ENCODE results near the gene IP6K3.
A peak's percentile ranks its signal among the peaks of the same experiment; 100 is the strongest.

Gene IP6K3

DNA sequence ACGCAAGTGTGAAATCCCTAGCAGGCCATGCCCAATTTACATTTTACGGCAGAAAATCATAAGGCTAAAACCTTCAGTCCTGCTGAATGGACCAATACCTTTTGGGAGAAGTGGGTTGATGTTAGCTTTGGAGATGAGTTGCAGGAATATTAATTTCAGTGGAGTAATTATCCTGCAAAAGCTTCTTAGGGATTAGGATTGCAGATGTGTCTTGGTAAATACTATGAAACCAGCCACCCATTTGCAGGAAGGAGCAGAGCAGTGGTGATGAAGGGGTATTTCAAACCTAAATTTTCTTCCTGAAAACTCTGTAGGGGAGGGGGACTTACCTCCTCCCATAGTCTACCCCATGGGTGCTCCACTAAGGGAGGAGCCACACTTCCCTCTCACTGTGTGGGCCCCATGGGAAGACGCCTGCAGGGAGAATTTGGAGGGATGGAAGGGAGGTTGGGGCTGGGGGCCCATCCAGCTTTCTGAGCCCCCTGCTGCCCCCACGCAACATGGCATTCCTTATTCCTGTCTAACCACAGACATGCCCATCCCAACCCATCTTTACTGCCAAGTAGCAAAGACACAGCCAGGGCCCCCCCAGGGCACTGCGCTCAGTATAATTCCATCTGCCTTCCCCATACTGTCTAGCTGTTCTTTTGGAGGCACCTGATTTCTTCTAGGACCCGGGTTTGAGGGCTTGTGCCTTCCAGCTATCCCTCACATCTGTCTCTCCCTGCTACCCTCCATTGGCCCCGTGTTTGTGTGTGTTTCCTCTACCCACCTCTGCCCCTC is 20.6 kb downstream of the IP6K3 start:
- DNase-seq (ENCODE audit: insufficient read length, low spot score): no peak
- no peak for FAIRE-seq

DNA sequence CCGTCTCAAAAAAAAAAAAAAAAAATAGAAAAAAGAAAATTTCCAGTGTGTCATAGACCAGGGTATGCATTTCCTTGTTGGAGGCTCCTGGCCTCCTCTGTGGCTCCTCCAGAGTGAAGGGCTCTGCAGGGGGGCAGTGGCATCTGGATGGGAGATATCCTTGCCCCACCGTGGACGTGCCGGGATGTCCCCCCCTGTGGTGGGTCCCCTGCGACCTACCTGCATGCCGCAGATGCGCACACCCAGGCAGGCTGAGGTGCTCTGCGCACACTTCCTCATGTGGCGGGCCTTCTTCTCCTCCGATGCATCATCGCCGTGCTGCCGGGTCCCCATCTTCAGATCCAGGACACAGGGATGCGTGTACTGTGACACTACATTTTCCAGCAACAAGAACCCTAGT is 21.5 kb downstream of the IP6K3 start:
- DNase-seq (ENCODE audit: insufficient read length, low spot score) (no peak), FAIRE-seq (no peak)

DNA sequence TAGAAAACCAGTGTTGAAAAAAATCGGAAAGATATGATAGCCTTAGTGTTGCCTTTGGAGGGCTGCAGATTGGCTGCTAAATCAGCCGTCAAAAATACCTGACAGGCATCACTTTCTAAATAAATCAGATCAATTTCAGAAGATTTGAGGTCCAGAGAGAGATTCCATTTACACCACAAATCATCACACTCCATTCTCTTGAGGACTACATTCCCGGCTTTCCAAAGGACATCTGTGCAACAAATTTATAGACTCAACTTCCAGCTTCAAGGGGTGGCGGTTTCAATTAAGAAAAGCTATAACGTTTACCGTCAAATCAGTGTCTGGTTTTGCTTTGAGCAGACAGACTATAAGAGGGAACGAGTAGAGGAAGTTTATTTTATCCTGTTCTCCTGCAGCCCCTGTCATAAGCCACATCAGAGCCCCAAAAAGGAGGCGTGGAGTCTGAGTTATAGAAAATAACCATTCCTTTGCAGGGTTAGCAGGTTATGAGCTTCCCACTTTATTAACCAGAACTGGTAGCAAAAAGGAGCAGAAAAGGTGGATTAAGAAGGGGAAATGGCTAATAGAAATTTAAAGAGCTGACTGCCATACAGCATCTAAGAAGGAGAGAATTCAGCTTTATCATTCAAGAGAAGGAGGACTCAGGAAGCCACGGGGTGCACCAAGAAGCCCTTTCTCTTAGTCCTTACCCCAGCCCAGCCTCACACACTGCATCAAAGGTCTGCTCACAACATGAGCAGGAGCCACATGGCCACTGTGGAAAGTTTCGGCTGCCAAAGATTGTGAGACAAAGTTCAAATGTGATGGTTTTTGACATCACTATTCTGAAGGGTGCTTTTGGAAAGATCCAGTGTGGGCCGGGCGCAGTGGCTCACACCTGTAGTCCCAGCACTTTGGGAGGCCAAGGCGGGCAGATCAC is 22.3 kb downstream of the IP6K3 start:
- FAIRE-seq (no peak), DNase-seq (ENCODE audit: insufficient read length, low spot score) (no peak)

GRCh38 chr6:33723371-33724085 is 23.2 kb downstream of the IP6K3 start:
- no peak for FAIRE-seq
- DNase-seq (ENCODE audit: insufficient read length, low spot score): no peak

GRCh38 chr6:33722103-33722623 is 24.5 kb downstream of the IP6K3 start:
- DNase-seq (ENCODE audit: insufficient read length, low spot score) (no peak), FAIRE-seq (no peak)

DNA sequence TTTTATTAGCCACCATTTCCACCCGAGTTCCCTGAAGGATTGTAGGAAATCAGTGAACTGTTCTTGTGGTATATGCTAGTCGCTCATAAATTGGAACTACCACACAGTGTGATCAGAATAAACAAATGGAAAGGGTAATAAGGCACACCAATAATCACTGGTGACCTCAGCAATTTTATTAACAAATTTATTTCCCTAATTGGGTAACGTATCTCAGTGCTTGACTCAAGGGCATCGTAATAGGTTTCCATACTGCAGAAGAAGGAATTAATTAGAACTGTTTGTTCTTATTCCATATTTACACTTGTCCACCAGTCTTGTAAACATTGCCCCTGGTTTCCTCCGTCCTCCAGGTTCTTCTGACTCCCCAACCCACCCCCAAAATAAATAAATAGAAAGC is 25.2 kb downstream of the IP6K3 start:
- DNase-seq (ENCODE audit: insufficient read length, low spot score) (no peak), FAIRE-seq (no peak)

- DNase-seq (ENCODE audit: insufficient read length, low spot score) (no peak), FAIRE-seq (no peak)
Observed at GRCh38 chr6:33720998-33721397, 25.7 kb downstream of the IP6K3 start.

DNA sequence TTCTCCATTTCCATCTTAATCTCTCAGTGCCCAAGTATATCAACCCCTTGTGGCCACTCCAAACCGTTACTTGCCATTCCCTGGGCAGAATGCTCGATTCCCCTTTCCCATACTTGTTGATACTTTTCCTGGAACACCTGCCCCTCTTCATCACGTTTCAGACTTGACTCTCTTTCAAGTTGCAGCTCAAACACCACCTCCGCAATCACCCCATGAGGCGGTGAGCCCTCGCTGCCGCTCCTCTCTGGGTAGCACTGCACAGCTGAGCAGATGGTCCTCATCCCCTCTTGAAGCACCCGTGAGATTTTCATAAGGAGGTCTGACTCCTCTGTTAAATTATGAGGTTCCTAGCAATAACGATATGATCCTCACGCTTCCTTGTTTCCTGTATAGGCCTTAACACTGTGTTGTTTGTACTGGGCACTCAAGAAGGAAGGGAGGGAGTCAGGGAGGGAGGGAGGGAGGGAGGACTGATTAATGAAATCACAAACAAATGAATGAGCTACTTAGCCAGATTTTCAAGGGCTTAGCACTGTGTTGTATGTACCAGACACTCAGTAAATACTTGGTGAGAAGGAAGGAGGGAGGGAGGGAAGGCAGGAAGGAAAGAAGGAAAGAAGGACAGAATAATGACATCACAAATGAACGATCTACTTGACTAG is 27.2 kb downstream of the IP6K3 start:
- DNase-seq (ENCODE audit: insufficient read length, low spot score): no peak
- peak; percentile 9 for FAIRE-seq

GRCh38 chr6:33718713-33719112 is 28.0 kb downstream of the IP6K3 start:
- DNase-seq (ENCODE audit: insufficient read length, low spot score): no peak

GRCh38 chr6:33717934-33718455 is 28.7 kb downstream of the IP6K3 start:
- no peak for FAIRE-seq

More at GRCh38 chr6:33718713-33719112, 28.0 kb downstream of the IP6K3 start:
- no peak for FAIRE-seq

GRCh38 chr6:33716890-33717632 is 29.6 kb downstream of the IP6K3 start:
- no peak for FAIRE-seq
- DNase-seq (ENCODE audit: insufficient read length, low spot score): no peak

More at GRCh38 chr6:33717934-33718455, 28.7 kb downstream of the IP6K3 start:
- DNase-seq (ENCODE audit: insufficient read length, low spot score): no peak

- no peak for FAIRE-seq
- no peak for DNase-seq (ENCODE audit: insufficient read length, low spot score)
Observed at GRCh38 chr6:33716379-33716778, 30.3 kb downstream of the IP6K3 start.

- FAIRE-seq: no peak
- no peak for DNase-seq (ENCODE audit: insufficient read length, low spot score)
Observed at GRCh38 chr6:33714385-33715040, 32.2 kb downstream of the IP6K3 start.

DNA sequence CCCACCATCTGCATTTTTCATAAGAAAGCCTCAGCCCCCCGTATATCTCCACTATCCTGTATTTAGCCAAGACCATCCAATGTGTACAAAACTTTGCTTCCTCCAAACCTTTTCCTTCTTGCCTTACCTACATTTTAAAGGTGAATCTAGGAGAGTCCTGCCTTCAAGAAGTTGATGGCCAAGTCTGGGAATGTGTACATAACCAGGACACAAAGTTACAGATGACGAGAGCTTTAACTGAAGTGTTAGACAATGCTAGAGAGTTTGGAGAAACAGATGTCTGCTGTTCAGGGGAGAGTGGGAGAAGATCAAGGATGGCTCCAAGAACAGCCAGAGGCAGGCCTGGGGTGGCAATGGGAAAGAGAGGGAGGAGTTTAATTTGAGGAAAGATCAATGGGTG is 32.9 kb downstream of the IP6K3 start:
- no peak for DNase-seq (ENCODE audit: insufficient read length, low spot score)
- no peak for FAIRE-seq

- FAIRE-seq: no peak
- no peak for DNase-seq (ENCODE audit: insufficient read length, low spot score)
Observed at GRCh38 chr6:33712914-33713313, 33.8 kb downstream of the IP6K3 start.

GRCh38 chr6:33711140-33712129 is 35.3 kb downstream of the IP6K3 start, which contains the start of gene UQCC2:
Gene UQCC2, minus strand, starts transcription at chr6:33711700. Its CDS starts 14 bp downstream, at chr6:33711686.
- FAIRE-seq: peak; percentile 95
- peak; percentile 97 for DNase-seq (ENCODE audit: insufficient read length, low spot score)

DNA sequence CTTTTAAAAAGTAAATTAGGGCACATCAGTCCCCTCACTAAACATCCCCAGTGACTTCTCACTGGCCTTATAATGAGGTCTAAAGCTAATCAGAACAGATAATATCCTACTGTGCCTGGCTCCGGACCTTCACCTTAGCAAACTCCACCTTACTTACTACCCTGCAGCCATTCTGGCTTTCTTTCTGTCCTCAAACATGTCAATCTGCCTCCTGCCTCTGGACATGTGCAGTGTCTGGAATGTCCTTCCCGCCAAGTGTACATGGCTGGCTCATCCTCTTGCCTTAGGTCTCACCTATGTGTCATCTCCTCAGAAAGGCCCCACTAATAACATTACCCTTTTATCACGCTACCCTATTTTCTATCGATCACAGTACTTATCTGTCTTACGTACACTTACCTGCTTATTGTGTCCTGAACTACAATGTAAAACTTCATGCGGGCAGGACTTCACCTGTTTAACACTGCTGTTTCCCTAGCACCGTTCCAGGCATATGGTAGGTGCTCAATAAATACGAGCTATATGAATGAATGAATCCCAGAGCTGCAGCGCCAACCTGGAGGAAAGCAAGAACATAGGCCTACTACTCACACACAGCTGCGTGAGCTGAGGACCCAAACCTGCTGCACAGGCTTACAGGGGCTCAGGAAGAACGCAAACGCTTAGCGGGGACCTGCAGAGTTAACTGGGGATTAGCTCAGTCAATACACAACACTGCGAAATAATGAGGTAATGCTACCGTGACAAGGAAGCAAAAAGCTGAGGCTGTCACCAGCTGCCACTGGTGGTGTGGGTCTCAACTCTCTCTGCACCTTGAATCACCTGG is 36.2 kb downstream of the IP6K3 start:
- FAIRE-seq (peak; percentile 42), DNase-seq (ENCODE audit: insufficient read length, low spot score) (no peak)

All from HTR-8/SVneo (cell line).